OCI-LY7 (cell line): ENCODE results near the gene TTLL5. TPM values are rescaled to one million over a fixed set of nuclear protein-coding genes. Genes with fewer than 3 reads are reported as not detected.

Source experiments
- BruUV-seq: library from RNA; stranded (reverse); fragments of 400-500 nt; replicated peaks from 2 replicates; lab custom pipeline; 2021; lab: Mats Ljungman, UMichigan
- CTCF ChIA-PET: fragments of 300-600 bp; sonication (Branson Sonifier 250); formaldehyde crosslinking; loops from one replicate; lab custom pipeline; 2022; ENCODE audit warnings: antibody characterized with exemption; ENCODE audit not compliant: unreplicated experiment; lab: Charles Lee
- POLR2A ChIA-PET: fragments of 300-600 bp; sonication (Branson Sonifier 250); formaldehyde crosslinking; loops from one replicate; lab custom pipeline; 2022; ENCODE audit warnings: antibody characterized with exemption; lab: Charles Lee
- DNase-seq: peaks from one replicate; pipeline ENCODE4 v3.0.0-alpha.2; 2015; ENCODE audit warnings: low spot score
- H2AFZ ChIP-seq: fragments of 200-600 bp; sonication (generic), shearing (Covaris generic); 2 replicates; pipeline ENCODE4 v1.6.1; 2014; ENCODE audit warnings: mild to moderate bottlenecking, antibody characterized with exemption, low read length, moderate library complexity
- H3K27ac ChIP-seq: fragments of 200-600 bp; sonication (generic); 2 replicates; pipeline ENCODE4 v1.5.1; 2014; ENCODE audit warnings: mixed run types, low read depth, mild to moderate bottlenecking, moderate library complexity, low read length, inconsistent platforms; ENCODE audit not compliant: poor library complexity, severe bottlenecking
- H3K36me3 ChIP-seq: fragments of 200-600 bp; sonication (generic); 2 replicates; pipeline ENCODE4 v1.6.1; 2014; ENCODE audit warnings: mild to moderate bottlenecking, antibody characterized with exemption, low read length, moderate library complexity, mixed read lengths; ENCODE audit not compliant: insufficient read depth
- H3K4me1 ChIP-seq: fragments of 200-600 bp; sonication (generic); 2 replicates; pipeline ENCODE4 v1.5.1; 2014; ENCODE audit warnings: mild to moderate bottlenecking, low read length; ENCODE audit not compliant: insufficient read depth, poor library complexity, severe bottlenecking
- H3K4me2 ChIP-seq: fragments of 200-600 bp; sonication (generic); 2 replicates; pipeline ENCODE4 v1.6.1; 2014; ENCODE audit warnings: mild to moderate bottlenecking, low read length
- H3K4me3 ChIP-seq: fragments of 200-600 bp; sonication (generic); 2 replicates; pipeline ENCODE4 v1.5.1; 2014; ENCODE audit warnings: mild to moderate bottlenecking, low read depth, low read length; ENCODE audit not compliant: poor library complexity, severe bottlenecking
- H3K79me2 ChIP-seq: fragments of 200-600 bp; sonication (generic); 2 replicates; pipeline ENCODE4 v1.6.1; 2016; ENCODE audit warnings: low read depth, mild to moderate bottlenecking, low read length, moderate library complexity, mixed read lengths; ENCODE audit not compliant: insufficient read depth
- H3K9me2 ChIP-seq: fragments of 200-600 bp; sonication (generic); 2 replicates; pipeline ENCODE4 v1.6.1; 2016; ENCODE audit warnings: mild to moderate bottlenecking, low read length, mixed read lengths; ENCODE audit not compliant: insufficient read depth
- H3K9me3 ChIP-seq: fragments of 200-600 bp; sonication (generic); 2 replicates; pipeline ENCODE4 v1.6.1; 2014; ENCODE audit warnings: mild to moderate bottlenecking, mixed run types, low read length, mixed read lengths
- H4K20me1 ChIP-seq: fragments of 200-600 bp; sonication (generic); 2 replicates; pipeline ENCODE4 v1.6.1; 2014; ENCODE audit warnings: mild to moderate bottlenecking, antibody characterized with exemption, low read length, moderate library complexity, mixed read lengths; ENCODE audit not compliant: insufficient read depth
- EZH2phosphoT487 ChIP-seq: fragments of 200-600 bp; sonication (generic); IDR thresholded peaks from 2 replicates; pipeline ENCODE4 v1.6.1; 2018; ENCODE audit warnings: low read depth, borderline replicate concordance, mild to moderate bottlenecking, mixed run types, antibody characterized with exemption, low read length, moderate library complexity, mixed read lengths
- intact Hi-C: fragments of 100-400 bp; cut with micrococcal nuclease; formaldehyde crosslinking; loops from one replicate; pipeline ENCODE4 v1.10.0; 2022; ENCODE audit not compliant: unreplicated experiment
- total RNA-seq, 2 experiments: library from RNA; depleted of rRNA in 1 of 2; stranded (reverse); fragments of >200 nt in 1 of 2; shearing (Covaris generic) in 1 of 2; gene quantifications; 2 replicates each; pipeline ENCODE4 v1.2.3, GENCODE V29; 2014 to 2022
- TF ChIP-seq, protein P1 (sequence below): fragments of 200-600 bp; sonication (generic); conservative IDR thresholded peaks from 2 replicates; pipeline ENCODE4 v1.5.1; 2014; ENCODE audit warnings: mild to moderate bottlenecking, antibody characterized with exemption, low read length, moderate library complexity, mixed read lengths

The TTLL5 gene
- total RNA-seq, 2 experiments from 2014 or later, result 34.3 to 55.6 TPM

DNA sequence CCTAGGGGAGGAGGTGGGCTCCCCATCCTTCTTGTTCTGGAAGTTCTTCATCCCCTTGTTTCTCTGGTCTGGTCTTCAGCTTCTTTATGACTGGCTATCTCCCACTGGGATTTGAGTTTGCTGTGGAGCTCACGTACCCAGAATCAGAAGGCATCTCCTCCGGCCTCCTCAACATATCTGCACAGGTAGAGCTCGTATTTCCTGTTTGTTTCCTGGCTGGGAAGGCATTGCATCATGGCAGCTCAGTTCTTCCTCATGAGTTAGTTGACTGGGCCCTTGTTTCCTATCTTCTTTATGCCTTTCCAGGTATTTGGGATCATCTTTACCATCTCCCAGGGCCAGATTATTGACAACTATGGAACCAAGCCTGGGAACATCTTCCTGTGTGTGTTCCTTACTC, 20.2 kb upstream of the TTLL5 start:
- CTCF ChIA-PET, result no interaction called here
- intact Hi-C loops, result no loop called here

DNA sequence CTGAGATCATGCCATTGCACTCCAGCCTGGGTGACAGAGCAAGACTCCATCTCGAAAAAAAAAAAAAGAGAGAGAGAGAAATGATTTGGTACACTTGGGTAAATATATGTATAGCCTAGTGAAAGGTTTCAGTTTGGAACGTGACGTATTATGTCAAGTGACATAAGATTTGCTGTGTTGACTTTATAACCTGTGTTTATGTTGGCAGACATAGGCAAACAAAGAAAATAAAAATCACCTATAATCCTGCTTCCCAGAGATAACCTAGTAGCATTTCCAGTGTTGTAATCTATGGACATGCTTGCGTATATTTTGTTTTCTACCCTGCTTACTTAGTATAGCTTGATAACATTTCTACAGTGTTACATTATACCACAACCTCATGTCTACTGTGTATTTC, 17.1 kb upstream of the TTLL5 start:
- H3K36me3 ChIP-seq, result peaks cover 4% of the 10 kb centered on the region; the same call in 1 of the 2 replicates
- no peaks in the 10 kb centered on the region for H3K9me2 ChIP-seq
- intact Hi-C loops, result no loop called here
- H2AFZ ChIP-seq, result no peak overlapping the region
- H3K79me2 ChIP-seq, result no peaks in the 10 kb centered on the region
- no peaks in the 10 kb centered on the region for H3K4me1 ChIP-seq
- DNase-seq, result no peak
- H3K9me3 ChIP-seq, result no peaks in the 10 kb centered on the region
- CTCF ChIA-PET, result no interaction called here
- no peak for TF ChIP-seq EZH2phosphoT487
- TF ChIP-seq, protein P1, sequence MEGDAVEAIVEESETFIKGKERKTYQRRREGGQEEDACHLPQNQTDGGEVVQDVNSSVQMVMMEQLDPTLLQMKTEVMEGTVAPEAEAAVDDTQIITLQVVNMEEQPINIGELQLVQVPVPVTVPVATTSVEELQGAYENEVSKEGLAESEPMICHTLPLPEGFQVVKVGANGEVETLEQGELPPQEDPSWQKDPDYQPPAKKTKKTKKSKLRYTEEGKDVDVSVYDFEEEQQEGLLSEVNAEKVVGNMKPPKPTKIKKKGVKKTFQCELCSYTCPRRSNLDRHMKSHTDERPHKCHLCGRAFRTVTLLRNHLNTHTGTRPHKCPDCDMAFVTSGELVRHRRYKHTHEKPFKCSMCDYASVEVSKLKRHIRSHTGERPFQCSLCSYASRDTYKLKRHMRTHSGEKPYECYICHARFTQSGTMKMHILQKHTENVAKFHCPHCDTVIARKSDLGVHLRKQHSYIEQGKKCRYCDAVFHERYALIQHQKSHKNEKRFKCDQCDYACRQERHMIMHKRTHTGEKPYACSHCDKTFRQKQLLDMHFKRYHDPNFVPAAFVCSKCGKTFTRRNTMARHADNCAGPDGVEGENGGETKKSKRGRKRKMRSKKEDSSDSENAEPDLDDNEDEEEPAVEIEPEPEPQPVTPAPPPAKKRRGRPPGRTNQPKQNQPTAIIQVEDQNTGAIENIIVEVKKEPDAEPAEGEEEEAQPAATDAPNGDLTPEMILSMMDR, result no peak
- H3K27ac ChIP-seq, result no peak overlapping the region
- no peak overlapping the region for H3K4me2 ChIP-seq
- no TSS peak for BruUV-seq
- H3K4me3 ChIP-seq, result no peak overlapping the region
- no peaks in the 10 kb centered on the region for H4K20me1 ChIP-seq
- POLR2A ChIA-PET, result no interaction called here

More for the DNA sequence above, 20.2 kb upstream of the TTLL5 start:
- POLR2A ChIA-PET, result interaction anchor here (0.6 to 1.6 kb wide), 5 partner anchors 20 to 74 kb away, joined by 3 to 6 read pairs (median 4); partner anchors contain the start of genes ERG28 and TTLL5
- H3K9me3 ChIP-seq, result no peaks in the 10 kb centered on the region
- no peak overlapping the region for H3K4me2 ChIP-seq
- BruUV-seq, result no TSS peak
- no peaks in the 10 kb centered on the region for H3K9me2 ChIP-seq
- no peaks in the 10 kb centered on the region for H3K36me3 ChIP-seq
- DNase-seq, result no peak
- no peak overlapping the region for H2AFZ ChIP-seq
- H4K20me1 ChIP-seq, result no peaks in the 10 kb centered on the region
- no peak overlapping the region for H3K4me3 ChIP-seq
- H3K27ac ChIP-seq, result no peak overlapping the region
- TF ChIP-seq EZH2phosphoT487, result no peak
- TF ChIP-seq, protein P1, result no peak
- H3K4me1 ChIP-seq, result no peaks in the 10 kb centered on the region
- H3K79me2 ChIP-seq, result no peaks in the 10 kb centered on the region

DNA sequence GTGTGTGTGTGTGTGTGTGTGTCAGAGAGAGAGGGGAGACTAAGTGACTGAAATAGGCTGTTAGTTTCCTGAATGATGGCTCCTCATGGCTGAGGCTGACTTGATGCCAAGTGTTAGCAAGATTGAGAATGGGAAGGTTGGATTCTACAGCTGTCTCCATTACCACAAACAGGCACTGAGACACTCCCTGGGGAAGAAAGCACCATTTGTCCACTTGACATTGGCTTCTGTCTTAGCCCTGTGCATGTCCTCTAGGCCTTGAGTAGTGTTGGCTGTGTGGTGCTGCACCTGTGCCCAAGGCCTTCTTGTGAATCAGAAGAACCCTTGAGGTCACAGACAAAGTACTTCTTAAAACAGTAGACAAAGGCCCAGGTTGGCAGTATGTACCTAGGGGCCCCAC, 16.0 kb upstream of the TTLL5 start:
- Histone ChIP-seq H3K4me3 (no peak overlapping the region), H2AFZ (no peak overlapping the region), H3K36me3 (peaks cover 14% of the 10 kb centered on the region), H3K4me2 (no peak overlapping the region), H3K79me2 (no peaks in the 10 kb centered on the region), H4K20me1 (no peaks in the 10 kb centered on the region), H3K27ac (no peak overlapping the region), H3K9me2 (no peaks in the 10 kb centered on the region), H3K9me3 (no peaks in the 10 kb centered on the region), H3K4me1 (no peaks in the 10 kb centered on the region)
- TF ChIP-seq, protein P1, result no peak
- no peak for TF ChIP-seq EZH2phosphoT487
- CTCF ChIA-PET, result no interaction called here
- intact Hi-C loops, result no loop called here
- POLR2A ChIA-PET, result no interaction called here
- BruUV-seq, result no TSS peak
- DNase-seq, result no peak
